ACC112 (cell line): Measurements from ENCODE around the gene KDR.
A peak's percentile ranks its signal among the peaks of the same experiment; 100 is the strongest.

Experiments
- H2AFZ ChIP-seq: fragments of 200-600 bp; sonication (generic); one replicate; pipeline ENCODE4 v1.6.0; 2017; ENCODE audit warnings: antibody characterized with exemption, low read length; ENCODE audit not compliant: unreplicated experiment
- H3K27ac ChIP-seq: fragments of 200-600 bp; sonication (generic); 2 replicates; pipeline ENCODE4 v1.5.1; 2014; ENCODE audit warnings: low read depth, mild to moderate bottlenecking, antibody characterized with exemption, low read length, moderate library complexity
- H3K27me3 ChIP-seq: fragments of 200-600 bp; sonication (generic); 2 replicates; pipeline ENCODE4 v1.6.1; 2014; ENCODE audit warnings: mild to moderate bottlenecking, antibody characterized with exemption, low read length, moderate library complexity, mixed read lengths; ENCODE audit not compliant: insufficient read depth
- H3K36me3 ChIP-seq: fragments of 200-600 bp; sonication (generic); 2 replicates; pipeline ENCODE4 v1.6.1; 2016; ENCODE audit warnings: mild to moderate bottlenecking, antibody characterized with exemption, low read length, moderate library complexity, mixed read lengths; ENCODE audit not compliant: insufficient read depth
- H3K4me1 ChIP-seq: fragments of 200-600 bp; sonication (generic); one replicate; pipeline ENCODE4 v1.6.1; 2016; ENCODE audit warnings: low read length, mixed read lengths; ENCODE audit not compliant: insufficient read depth, unreplicated experiment, control insufficient read depth
- H3K4me3 ChIP-seq: fragments of 200-600 bp; sonication (generic); 2 replicates; pipeline ENCODE4 v1.5.1; 2014; ENCODE audit warnings: mild to moderate bottlenecking, low read depth, low read length
- H3K79me2 ChIP-seq: fragments of 200-600 bp; sonication (generic); one replicate; pipeline ENCODE4 v1.6.0; 2016; ENCODE audit warnings: low read length; ENCODE audit not compliant: control insufficient read depth, unreplicated experiment, insufficient read depth

Gene KDR

GRCh38 chr4:55124322-55125076 is 896 bp downstream of the KDR start:
- peak overlapping the region; percentile 70 for H2AFZ ChIP-seq
- 0 out of 2 replicates have a peak, but pooled peaks cover 3% of the 10 kb centered on the region for H3K27me3 ChIP-seq
- peak overlapping the region; percentile 89 for H3K4me3 ChIP-seq
- no peaks in the 10 kb centered on the region for H3K4me1 ChIP-seq
- no peaks in the 10 kb centered on the region for H3K36me3 ChIP-seq
- no peak overlapping the region for H3K27ac ChIP-seq
- H3K79me2 ChIP-seq, result no peaks in the 10 kb centered on the region

GRCh38 chr4:55123791-55124190 is 1.6 kb downstream of the KDR start:
- H3K27ac ChIP-seq, result no peak overlapping the region
- H2AFZ ChIP-seq, result no peak overlapping the region
- H3K27me3 ChIP-seq, result 0 out of 2 replicates have a peak, but pooled peaks cover 3% of the 10 kb centered on the region
- no peaks in the 10 kb centered on the region for H3K79me2 ChIP-seq
- H3K36me3 ChIP-seq, result no peaks in the 10 kb centered on the region
- peak overlapping the region; percentile 89 for H3K4me3 ChIP-seq
- H3K4me1 ChIP-seq, result no peaks in the 10 kb centered on the region

- Histone ChIP-seq H3K27me3 (0 out of 2 replicates have a peak, but pooled peaks cover 3% of the 10 kb centered on the region), H3K36me3 (no peaks in the 10 kb centered on the region), H3K27ac (no peak overlapping the region), H3K4me1 (no peaks in the 10 kb centered on the region), H3K4me3 (no peak overlapping the region), H3K79me2 (no peaks in the 10 kb centered on the region), H2AFZ (no peak overlapping the region)
Observed at GRCh38 chr4:55122235-55122634, 3.2 kb downstream of the KDR start.

GRCh38 chr4:55121246-55121645 is 4.1 kb downstream of the KDR start:
- no peak overlapping the region for H2AFZ ChIP-seq
- H3K27ac ChIP-seq, result no peak overlapping the region
- H3K79me2 ChIP-seq, result no peaks in the 10 kb centered on the region
- H3K4me3 ChIP-seq, result no peak overlapping the region
- no peaks in the 10 kb centered on the region for H3K36me3 ChIP-seq
- peaks cover 6% of the 10 kb centered on the region for H3K4me1 ChIP-seq
- 0 out of 2 replicates have a peak, but pooled peaks cover 3% of the 10 kb centered on the region for H3K27me3 ChIP-seq

- Histone ChIP-seq H2AFZ (no peak overlapping the region), H3K27ac (no peak overlapping the region), H3K36me3 (no peaks in the 10 kb centered on the region), H3K4me3 (no peak overlapping the region), H3K27me3 (no peaks in the 10 kb centered on the region), H3K79me2 (no peaks in the 10 kb centered on the region), H3K4me1 (peaks cover 6% of the 10 kb centered on the region)
Observed at GRCh38 chr4:55118397-55118796, 7.0 kb downstream of the KDR start.

GRCh38 chr4:55117511-55117910 is 7.9 kb downstream of the KDR start:
- H3K27ac ChIP-seq, result no peak overlapping the region
- no peaks in the 10 kb centered on the region for H3K36me3 ChIP-seq
- H2AFZ ChIP-seq, result no peak overlapping the region
- H3K4me3 ChIP-seq, result no peak overlapping the region
- H3K4me1 ChIP-seq, result peaks cover 6% of the 10 kb centered on the region
- H3K79me2 ChIP-seq, result no peaks in the 10 kb centered on the region
- H3K27me3 ChIP-seq, result no peaks in the 10 kb centered on the region

GRCh38 chr4:55116450-55116849 is 8.9 kb downstream of the KDR start:
- H3K27me3 ChIP-seq, result no peaks in the 10 kb centered on the region
- no peak overlapping the region for H3K4me3 ChIP-seq
- H3K79me2 ChIP-seq, result no peaks in the 10 kb centered on the region
- H3K27ac ChIP-seq, result no peak overlapping the region
- H3K36me3 ChIP-seq, result no peaks in the 10 kb centered on the region
- H3K4me1 ChIP-seq, result peaks cover 6% of the 10 kb centered on the region
- no peak overlapping the region for H2AFZ ChIP-seq

GRCh38 chr4:55111601-55112000 is 13.8 kb downstream of the KDR start:
- Histone ChIP-seq H3K27ac (no peak overlapping the region), H3K4me1 (peaks cover 2% of the 10 kb centered on the region), H3K27me3 (no peaks in the 10 kb centered on the region), H3K36me3 (no peaks in the 10 kb centered on the region), H3K79me2 (no peaks in the 10 kb centered on the region), H2AFZ (no peak overlapping the region), H3K4me3 (no peak overlapping the region)

GRCh38 chr4:55110131-55110530 is 15.3 kb downstream of the KDR start:
- H2AFZ ChIP-seq, result no peak overlapping the region
- H3K79me2 ChIP-seq, result no peaks in the 10 kb centered on the region
- H3K27me3 ChIP-seq, result no peaks in the 10 kb centered on the region
- no peak overlapping the region for H3K27ac ChIP-seq
- H3K4me1 ChIP-seq, result no peaks in the 10 kb centered on the region
- no peak overlapping the region for H3K4me3 ChIP-seq
- no peaks in the 10 kb centered on the region for H3K36me3 ChIP-seq

GRCh38 chr4:55107054-55107453 is 18.3 kb downstream of the KDR start:
- no peaks in the 10 kb centered on the region for H3K36me3 ChIP-seq
- H3K27ac ChIP-seq, result no peak overlapping the region
- no peaks in the 10 kb centered on the region for H3K79me2 ChIP-seq
- H3K27me3 ChIP-seq, result no peaks in the 10 kb centered on the region
- H2AFZ ChIP-seq, result no peak overlapping the region
- H3K4me3 ChIP-seq, result no peak overlapping the region
- no peaks in the 10 kb centered on the region for H3K4me1 ChIP-seq

GRCh38 chr4:55103224-55103623 is 22.2 kb downstream of the KDR start:
- no peaks in the 10 kb centered on the region for H3K36me3 ChIP-seq
- no peak overlapping the region for H2AFZ ChIP-seq
- no peaks in the 10 kb centered on the region for H3K27me3 ChIP-seq
- H3K27ac ChIP-seq, result no peak overlapping the region
- no peak overlapping the region for H3K4me3 ChIP-seq
- H3K4me1 ChIP-seq, result no peaks in the 10 kb centered on the region
- no peaks in the 10 kb centered on the region for H3K79me2 ChIP-seq
